HG02623 (cell line): Measurements from ENCODE around the gene NCS1.
"Not testable (repeated sequence)": the region's sequence is repeated elsewhere in the genome, so short reads cannot be mapped to it uniquely, and the experiment has no call there.

ENCODE experiments used
- ATAC-seq: cut with Tn5 transposase; IDR thresholded peaks from one replicate; pipeline ENCODE4 v1.9.1; 2021; ENCODE audit warnings: moderate library complexity; ENCODE audit not compliant: unreplicated experiment

Gene NCS1

DNA sequence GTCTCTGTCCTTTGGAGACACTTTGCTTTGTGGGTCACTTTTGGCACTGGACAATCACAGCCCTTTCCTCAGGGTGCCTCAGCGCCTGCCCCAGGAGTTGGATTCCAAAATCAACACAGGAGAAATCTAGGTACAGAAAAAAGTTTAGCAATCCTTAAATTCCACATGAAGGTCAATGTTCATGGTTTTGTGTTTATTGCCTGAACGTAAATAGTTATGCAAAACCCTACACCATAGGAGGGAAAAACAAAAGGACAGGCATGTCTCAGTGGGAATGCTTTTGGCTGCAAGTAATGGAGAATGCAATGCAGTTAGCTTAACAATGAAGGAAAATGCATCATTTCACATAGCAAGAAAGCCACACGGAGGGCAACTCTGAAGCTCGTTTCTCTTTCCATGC is 86.8 kb downstream of the NCS1 start:
- ATAC-seq = no peak

DNA sequence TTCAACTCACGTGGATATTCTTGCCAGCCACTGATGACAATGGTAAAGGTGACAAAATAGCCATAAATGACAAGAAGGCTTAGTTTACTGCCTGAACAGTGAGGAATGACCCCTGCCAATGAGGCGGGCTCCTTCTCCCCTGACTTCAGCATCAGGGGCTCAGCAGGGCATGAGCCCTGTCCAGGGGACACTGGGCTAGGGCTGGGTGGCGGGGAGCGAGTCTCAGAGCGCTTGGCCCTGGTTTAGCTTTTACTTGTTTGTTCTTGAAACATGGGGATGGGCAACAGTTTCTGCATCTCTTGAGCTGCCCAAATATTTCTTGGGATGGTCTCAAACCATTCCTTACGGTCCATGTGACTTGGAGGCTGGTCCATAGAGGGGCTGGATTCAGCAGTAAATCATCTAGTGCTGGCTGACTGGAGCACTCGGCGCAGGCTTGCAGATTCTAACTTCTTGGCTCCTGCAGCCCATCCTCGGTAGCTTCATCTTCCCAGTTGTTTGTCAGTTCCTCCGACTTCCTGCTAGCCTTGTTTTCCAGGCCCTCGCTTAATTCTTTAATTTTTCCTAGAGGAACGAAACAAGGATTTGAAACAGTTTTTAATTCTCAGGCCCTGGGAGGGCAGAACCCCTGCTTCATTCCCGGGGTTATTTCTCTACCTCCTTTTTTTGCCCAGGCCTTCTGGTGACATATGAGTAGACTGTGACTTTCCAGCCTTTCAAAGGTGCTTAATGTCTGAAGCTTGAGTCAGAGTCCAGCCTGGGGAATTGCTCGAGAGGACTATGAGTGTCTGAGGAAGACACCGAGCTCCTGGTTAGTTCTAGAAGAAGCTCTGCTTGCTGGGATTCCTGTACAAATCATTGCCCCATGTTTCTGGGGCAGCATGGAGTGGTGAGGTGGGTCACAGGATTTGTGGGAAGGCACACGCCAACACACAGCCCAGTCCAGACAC is 88.9 kb downstream of the NCS1 start:
- ATAC-seq = no peak

DNA sequence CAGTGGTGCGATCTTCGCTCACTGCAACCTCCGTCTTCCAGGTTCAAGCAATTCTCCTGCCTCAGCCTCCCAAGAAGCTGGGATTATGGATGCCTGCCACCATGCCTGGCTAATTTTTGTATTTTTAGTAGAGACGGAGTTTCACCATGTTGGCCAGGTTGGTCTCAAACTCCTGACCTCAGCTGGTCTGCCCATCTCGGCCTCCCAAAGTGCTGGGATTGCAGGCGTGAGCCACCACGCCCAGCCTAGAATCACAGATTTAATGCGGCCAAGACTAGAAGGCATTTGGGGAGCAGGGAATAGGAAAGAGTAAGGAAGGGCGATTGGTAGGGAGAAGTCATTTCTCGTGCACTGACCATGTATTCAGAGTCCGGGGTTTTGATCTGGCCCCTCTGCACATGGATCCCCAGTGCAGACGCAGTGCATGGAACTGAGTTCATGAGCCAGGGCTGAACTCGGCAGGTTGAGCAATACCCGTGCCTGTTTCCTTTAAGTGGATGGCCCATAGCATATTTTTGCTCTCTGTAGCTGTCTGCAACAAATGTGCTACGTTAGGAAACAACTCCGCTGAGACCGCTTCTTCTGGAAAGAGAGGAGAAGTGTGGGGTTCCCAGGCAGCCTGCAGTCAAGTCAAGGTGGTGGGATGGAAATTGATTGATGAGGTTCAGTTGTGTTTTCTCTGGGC is 90.0 kb downstream of the NCS1 start:
- no peak for ATAC-seq

DNA sequence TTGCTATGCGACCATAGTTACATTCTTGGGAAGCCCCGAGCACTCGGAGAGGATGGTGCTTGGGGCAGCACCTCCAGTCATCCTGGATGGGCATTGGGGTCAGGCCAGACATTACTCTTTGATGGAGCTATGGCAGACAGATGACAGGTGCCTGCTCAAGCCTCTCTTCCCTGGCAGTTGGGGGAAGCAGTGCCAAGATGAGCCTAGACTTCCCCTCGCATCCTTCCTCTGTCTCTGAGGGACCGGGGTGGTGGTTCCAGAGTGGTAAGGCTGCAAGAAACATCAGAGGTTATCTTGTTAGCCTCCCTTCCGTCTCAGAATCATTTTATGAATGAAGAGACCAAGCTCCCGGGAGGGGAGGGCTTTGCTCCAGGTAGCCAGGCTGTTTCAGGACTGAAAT is 90.6 kb downstream of the NCS1 start:
- ATAC-seq = no peak

DNA sequence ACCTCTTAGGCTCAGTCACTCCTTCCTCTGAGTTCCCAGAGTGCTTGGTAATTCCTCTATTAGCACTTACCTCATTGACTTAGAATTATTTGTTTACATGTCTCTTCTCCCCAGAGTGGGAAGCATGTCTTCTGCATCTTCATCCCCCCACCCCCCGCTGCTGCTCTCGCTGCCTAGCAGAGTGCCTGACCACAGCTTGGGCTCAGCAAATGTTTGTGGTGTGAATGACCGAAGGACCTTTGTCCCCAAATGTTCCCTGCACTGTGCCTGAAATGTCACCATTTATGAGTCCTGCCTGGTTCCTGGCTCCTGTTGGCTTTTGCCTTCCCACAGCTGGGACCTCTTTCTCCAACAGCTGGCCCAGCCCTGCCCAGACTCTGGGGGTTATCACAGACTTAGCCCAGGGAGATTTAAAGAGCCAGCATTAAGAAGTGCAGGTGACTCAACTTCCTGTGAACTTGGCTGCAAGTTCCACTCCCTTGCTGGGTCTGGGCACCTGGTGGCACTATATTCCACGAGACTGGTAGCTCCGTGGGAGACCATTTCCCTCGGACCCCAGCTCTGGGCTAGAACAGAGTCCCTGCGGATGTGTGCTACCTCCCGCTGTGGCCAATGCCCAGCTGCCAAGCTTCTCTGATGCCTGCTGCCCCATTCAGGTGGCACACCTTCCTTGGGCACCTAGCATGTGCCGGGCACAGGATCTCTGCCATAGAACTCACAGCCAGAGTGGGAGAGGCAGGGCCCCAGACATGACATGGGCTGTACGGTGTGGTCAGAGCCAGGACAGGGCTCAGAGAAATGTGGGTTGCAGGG is 91.6 kb downstream of the NCS1 start:
- ATAC-seq = no peak

DNA sequence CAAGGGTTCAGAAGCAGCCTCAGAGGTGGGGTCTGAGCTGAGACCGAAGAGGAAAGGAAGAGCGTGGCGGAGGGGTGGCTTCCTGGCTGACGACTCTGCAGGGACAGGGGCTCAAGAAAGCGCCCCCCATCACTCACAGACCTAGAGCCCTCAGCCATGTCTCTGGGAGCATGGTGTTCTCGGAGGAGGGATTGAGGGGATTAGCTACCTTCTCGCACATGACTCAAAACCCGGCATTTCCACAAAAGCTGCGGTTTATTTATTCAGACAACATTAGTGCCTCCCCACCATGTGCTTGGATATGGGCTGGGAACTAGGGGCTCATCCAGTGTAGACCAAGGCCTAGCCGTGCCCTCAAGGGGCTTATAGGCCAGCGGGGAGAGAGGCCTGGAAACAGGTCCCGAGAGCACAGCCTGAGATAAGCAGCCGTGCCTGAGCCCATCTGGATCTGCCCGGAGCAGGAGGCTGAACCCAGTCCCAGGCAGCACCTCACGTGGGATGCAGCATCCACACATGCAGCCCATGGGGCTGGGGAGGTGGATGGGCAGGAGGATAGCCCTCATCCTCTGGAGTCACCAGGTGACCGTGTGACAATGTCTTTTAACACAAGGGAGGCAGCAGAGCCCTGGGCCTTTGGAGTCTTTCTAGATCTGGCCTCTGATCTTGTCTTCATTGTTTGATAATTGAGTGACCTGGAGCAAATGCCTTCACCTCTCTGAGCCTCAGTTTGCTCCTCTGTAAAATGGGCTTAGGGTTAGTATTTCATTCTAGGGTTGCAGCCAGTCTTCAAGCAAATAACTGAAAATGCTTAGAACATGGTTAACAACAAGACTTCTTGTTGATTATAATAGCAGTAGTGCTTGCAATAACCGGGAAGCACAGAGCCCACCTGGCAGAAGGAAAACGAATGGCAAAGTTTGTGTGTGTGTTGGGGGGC is 92.5 kb downstream of the NCS1 start:
- no peak for ATAC-seq

DNA sequence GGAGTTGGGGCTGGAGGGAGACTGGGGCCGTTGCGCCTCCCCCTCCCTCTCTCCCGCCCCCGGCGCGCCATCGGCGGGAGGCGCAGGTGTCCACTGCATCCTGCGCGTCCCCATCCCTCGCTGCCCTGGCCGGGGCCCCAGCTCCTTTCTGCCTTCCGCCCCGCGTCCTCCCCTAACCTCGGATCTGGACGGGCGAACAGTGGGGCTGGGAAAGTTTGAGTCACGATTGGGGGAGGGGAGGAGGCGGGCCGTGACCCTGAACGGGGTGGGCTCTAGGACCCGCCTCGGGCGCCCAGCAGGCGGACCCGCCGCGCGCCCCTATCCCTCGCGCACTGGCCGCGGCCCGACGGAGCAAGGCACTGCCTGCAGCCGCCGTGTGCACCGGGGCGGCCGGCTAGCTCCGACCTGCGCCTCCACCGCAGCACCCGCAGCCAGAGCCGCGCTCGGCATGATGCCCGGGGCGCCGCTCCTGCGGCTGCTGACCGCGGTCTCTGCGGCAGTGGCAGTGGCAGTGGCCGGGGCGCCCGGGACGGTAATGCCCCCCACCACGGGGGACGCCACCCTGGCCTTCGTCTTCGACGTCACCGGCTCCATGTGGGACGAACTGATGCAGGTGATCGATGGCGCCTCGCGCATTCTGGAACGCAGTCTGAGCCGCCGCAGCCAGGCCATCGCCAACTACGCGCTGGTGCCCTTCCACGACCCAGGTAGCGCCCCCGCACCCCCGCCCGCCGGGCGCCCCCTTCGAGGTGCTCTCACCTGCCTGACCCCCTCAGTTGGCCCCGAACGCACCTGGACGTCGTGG is 93.4 kb downstream of the NCS1 start, which contains the start of gene HMCN2:
HMCN2 (plus strand) TSS at position 330 of the 805 bp plus-strand sequence; CDS start at position 449, 119 bp downstream.
- ATAC-seq = no peak

DNA sequence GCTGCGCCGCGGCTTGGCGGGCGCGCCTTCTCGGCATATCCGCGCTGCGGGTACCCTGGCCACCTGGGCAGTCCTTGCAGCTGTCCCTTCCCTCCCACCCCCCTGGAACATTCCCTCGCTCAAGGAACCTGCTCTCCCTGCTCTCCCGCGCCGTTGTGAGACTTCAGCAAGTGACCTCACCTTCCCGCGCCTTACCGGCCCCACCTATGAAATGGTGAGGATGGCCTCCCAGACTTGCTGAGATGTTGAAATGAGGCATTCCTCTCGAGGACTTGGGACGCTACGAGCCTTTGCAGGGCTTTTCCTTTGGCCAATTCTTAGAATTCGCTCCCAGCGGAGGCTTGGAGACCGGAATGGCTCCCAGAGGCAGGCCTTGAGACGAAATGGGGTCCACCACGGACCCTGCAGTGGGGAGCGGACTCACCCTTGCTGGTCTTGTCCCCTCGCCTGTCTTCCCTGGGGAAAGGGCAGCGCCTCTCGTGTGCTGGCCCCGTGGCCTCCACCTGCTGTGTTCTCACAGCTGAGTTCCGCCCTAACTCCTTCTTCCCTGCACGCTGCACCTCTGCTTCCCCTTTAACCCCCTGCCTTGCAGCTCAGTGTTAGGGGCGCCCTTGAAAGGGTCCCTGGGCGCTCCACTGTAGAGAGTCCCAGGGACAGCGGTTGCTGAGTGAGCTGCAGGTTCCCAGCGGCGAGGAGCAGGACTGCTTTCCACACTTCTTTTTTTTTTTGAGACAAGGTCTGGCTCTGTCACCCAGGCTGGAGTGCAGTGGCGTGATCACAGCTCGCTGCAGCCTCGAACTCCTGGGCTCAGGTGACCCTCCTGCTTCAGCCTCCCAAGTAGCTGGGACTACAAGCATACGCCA is 94.3 kb downstream of the NCS1 start:
- no peak for ATAC-seq

DNA sequence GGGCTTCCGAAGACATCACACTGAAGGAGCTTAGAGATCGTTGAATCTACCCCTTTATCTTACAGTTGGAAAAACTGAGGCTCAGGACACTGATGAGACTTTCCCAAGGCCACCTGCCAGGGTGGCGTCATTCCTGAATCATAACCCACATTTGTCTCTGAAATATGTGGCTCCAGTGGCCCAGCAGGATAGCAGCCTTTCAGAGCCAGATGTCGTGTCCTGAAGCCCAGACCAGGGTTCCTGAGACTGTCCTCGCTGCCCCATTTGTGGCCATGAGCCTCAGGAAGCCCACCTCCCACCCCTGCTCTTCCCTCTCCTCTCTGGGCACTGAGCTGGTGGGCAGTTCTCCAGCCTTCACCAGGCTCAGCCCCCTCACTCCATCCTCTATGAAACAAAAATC is 95.7 kb downstream of the NCS1 start:
- ATAC-seq = no peak

DNA sequence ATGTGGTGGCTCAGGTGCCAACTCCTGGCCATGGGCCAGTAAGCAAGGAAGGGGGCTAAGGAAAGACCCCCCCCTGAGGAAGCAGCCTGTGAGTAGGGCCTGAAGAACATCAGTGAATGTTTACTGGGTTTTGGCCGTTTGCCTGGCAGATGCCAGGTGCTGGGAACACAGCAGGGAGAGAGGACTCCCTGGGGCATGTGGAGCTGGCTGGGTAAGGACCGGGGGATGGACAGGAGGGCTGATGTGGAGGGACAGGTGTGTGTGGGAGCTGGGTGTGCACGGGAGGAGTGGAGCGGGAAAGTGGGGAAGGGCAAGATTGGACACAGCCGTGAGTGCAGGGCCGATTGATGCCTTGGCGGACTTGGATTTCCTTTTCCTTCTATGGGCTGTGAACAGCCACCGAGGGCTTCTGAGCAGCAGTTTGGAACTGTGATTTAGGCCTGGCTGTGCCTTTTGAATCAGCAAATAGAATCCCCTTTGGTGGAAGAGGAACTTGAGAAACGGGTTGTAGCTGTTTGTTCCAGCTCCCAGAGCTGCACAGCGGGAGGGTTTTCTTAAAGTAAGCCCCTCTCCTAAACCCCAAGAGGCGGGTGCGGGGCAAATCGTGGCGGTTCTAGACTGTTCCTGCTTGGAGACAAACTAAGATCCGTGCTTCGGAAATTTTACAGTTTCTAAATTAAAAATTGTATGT is 96.5 kb downstream of the NCS1 start:
- no peak for ATAC-seq

DNA sequence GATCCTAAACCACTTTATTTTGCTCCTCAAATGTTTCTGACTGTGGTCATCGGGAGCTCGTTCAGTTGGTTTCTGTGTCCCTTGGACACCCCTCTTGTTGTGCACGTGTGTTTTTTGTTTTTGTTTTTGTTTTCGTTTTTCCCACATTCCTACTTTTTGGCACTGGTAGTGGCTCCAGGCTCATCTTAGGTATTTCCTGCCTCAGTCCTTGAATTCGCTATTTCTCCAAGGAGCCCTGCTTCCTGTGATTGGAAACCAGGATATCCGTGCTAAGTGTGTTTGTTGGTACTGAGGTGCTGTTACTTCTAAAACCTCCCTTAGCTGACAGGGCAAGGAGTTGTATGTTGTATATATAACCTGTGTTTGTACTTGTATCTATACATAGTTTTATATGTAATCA is 99.3 kb downstream of the NCS1 start:
- ATAC-seq = no peak

DNA sequence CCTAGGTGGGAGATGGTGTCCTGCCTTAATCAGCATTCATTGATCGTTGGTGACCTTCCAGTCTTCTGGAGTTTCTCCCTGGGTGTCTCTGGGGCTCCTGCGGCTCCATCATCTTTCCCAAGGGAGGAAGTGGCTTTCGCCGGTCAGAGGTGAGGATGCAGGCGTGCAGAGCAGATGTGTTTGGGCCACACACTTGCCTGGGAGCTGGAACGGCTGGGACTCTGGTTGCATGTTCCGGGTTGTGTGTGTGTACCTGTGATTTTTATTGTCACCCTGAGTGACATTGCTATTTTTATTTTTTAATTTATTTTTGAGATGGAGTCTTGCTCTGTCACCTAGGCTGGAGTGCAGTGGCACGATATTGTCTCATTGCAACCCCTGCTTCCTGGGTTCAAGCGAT is 103.0 kb downstream of the NCS1 start:
- ATAC-seq = no peak

DNA sequence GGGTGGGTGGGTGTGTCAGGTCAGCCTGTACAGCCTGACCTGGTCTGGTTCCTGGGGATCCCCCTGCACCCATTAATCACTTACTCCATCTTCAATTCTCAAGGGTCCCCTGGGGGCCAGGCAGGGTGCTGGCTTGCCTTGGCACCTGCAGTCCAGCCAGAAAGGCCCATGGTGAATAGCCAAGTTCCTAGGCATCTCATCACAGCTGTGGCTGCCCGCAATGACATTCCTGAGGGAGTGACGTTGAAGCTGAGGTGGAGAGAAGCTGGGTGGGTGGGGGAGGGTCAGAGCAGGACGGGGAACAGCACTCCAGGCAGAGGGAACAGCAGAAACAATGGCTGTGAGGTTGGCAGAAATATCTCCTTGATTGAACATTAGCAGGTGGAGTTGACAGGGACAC is 103.9 kb downstream of the NCS1 start:
- ATAC-seq = no peak

DNA sequence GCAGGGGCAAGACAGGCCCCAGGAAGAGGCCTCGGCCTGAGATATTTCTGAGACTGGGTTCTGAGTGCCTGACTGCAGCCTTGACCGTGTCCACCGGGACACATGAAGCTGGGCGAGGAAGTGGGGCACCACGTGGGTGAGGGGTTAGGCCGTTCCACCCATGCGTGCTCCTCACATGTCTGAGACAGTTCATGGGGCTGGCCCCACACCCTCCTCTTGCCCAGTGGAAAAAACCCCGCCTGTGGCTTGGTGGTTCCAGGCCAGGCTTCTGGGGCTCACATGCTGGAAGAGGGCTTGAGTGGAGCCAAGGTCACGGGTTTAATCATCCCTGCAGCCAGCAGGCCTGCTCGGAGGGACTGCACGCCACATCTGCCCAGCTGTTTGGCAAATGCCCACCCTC is 104.8 kb downstream of the NCS1 start:
- ATAC-seq = no peak

DNA sequence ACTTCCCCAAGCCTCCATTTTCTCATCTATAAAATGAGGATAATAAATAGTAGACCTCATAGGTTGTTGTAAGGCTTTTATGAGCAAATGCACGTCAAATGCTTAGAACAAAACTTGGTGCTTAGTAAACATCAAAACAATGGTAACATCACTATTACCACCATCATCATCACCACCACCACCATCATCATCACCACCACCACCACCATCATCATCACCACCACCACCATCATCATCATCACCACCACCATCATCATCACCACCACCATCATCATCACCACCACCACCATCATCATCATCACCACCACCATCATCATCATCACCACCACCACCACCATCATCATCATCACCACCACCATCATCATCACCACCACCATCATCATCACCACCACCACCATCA is 105.3 kb downstream of the NCS1 start:
- ATAC-seq = not testable (repeated sequence)

DNA sequence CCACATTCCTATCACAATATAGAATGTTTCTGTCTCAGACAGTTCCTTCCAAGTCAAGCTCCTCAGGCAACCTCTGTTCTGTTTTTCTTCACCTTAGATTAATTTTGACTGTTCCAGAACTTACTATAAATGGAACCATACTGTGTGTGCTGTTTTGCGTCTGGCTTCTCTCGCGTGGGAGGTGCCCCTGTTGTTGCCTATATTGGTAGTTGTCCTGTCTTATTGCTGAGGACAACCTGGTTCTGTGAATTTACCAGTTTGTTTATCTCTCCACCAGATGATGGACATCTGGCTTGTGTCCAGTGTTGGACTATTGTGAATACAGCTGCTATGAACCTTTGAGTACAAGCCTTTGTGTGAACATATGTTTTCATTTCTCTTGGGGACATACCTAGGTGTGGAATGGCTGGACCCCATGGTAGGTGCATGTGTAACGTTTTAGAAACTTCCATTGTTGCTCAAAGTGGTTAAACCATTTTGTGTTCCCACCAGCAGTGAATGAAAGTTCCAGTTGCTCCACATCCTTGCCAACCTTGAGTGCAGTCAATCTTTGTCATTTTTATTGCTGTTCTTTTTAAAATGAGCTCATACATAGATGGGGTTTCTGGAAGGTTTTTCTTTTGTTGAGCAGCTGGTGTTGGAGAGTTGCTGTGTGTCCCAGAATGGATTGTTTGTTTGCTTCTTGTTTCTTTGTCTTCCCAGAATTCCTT is 111.5 kb downstream of the NCS1 start:
- ATAC-seq = no peak

DNA sequence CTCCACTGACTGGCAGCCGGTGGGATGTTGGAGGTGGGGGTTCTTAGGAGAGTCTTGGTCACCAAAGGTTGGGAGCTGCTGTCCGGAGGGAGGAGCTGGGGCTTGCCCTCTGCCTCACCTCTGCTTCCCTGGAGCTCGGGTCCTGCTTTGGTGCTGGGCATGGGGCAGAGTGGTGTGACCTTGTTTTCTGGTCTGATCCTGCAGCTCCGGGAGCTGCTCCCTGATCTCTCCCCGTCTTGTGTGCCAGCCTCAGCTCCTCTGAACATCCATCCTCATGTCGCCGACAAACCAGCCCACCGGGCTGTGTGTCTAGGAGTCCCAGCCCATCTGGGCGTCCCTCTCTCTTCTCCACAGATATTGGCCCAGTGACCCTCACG is 112.0 kb downstream of the NCS1 start:
- ATAC-seq = no peak
